GM23338 (cell line): ENCODE measurements around the gene TMEM229A. TPM values are rescaled to one million over a fixed set of nuclear protein-coding genes. Genes with fewer than 3 reads are reported as not detected.

Experiments used
- ATAC-seq: fragments of 200-7000 bp; cut with Tn5 transposase; 3 replicates; pipeline ENCODE4 v1.9.1; 2020
- DNase-seq: peaks from one replicate; pipeline ENCODE4 v3.0.0-alpha.2; 2015; ENCODE audit warnings: low spot score
- H2AFZ ChIP-seq: fragments of 200-600 bp; sonication (generic); 2 replicates; pipeline ENCODE4 v1.8.0; 2016; ENCODE audit warnings: antibody characterized with exemption, mild to moderate bottlenecking, moderate library complexity
- H3F3A ChIP-seq: fragments of 200-600 bp; sonication (generic); replicated peaks from 2 replicates; pipeline ENCODE4 v1.8.0; 2017; ENCODE audit warnings: antibody characterized with exemption, mixed run types, low read depth
- H3K27ac ChIP-seq: fragments of 200-600 bp; sonication (generic); 2 replicates; pipeline ENCODE4 v1.6.1; 2016; ENCODE audit warnings: low read depth
- H3K27me3 ChIP-seq: fragments of 200-600 bp; sonication (generic); 2 replicates; pipeline ENCODE4 v1.8.0; 2016; ENCODE audit warnings: mild to moderate bottlenecking, mixed run types, moderate library complexity; ENCODE audit not compliant: insufficient read depth
- H3K36me3 ChIP-seq: fragments of 200-600 bp; sonication (generic); 2 replicates; pipeline ENCODE4 v1.8.0; 2016; ENCODE audit warnings: mild to moderate bottlenecking; ENCODE audit not compliant: insufficient read depth
- H3K4me1 ChIP-seq: fragments of 200-600 bp; sonication (generic); 2 replicates; pipeline ENCODE4 v1.8.0; 2016; ENCODE audit warnings: mild to moderate bottlenecking, moderate library complexity; ENCODE audit not compliant: insufficient read depth
- H3K4me2 ChIP-seq: fragments of 200-600 bp; sonication (generic); 2 replicates; pipeline ENCODE4 v1.7.1; 2017; ENCODE audit warnings: mixed run types
- H3K4me3 ChIP-seq: fragments of 200-600 bp; sonication (generic); 2 replicates; pipeline ENCODE4 v1.6.1; 2016; ENCODE audit warnings: mixed run types
- H3K79me2 ChIP-seq: fragments of 200-600 bp; sonication (generic); replicated peaks from 2 replicates; pipeline ENCODE4 v1.8.0; 2017; ENCODE audit warnings: mild to moderate bottlenecking; ENCODE audit not compliant: insufficient read depth
- H3K9me2 ChIP-seq: fragments of 200-600 bp; sonication (generic); 2 replicates; pipeline ENCODE4 v1.8.0; 2017; ENCODE audit not compliant: insufficient read depth
- H4K20me1 ChIP-seq: fragments of 200-600 bp; sonication (generic); replicated peaks from 2 replicates; pipeline ENCODE4 v1.8.0; 2017; ENCODE audit warnings: mild to moderate bottlenecking; ENCODE audit not compliant: insufficient read depth
- H3K27ac Mint-ChIP-seq: 2 replicates; pipeline ENCODE4 v1.8.0; 2020; ENCODE audit warnings: inconsistent platforms, mild to moderate bottlenecking, moderate library complexity, mixed read lengths
- H3K27me3 Mint-ChIP-seq: 3 replicates; pipeline ENCODE4 v1.8.0; 2022; ENCODE audit warnings: low read depth, mild to moderate bottlenecking, moderate library complexity, mixed read lengths, inconsistent platforms; ENCODE audit not compliant: insufficient read depth, poor library complexity
- H3K36me3 Mint-ChIP-seq: 3 replicates; pipeline ENCODE4 v1.8.0; 2021; ENCODE audit warnings: low read depth, mild to moderate bottlenecking, inconsistent platforms, moderate library complexity, mixed read lengths
- H3K4me1 Mint-ChIP-seq: 3 replicates; pipeline ENCODE4 v1.8.0; 2020; ENCODE audit warnings: mild to moderate bottlenecking, inconsistent platforms, mixed read lengths
- H3K4me3 Mint-ChIP-seq: 3 replicates; pipeline ENCODE4 v1.8.0; 2021; ENCODE audit warnings: moderate library complexity, mild to moderate bottlenecking, inconsistent platforms, mixed read lengths
- H3K9me3 Mint-ChIP-seq: 3 replicates; pipeline ENCODE4 v1.8.0; 2020; ENCODE audit warnings: moderate library complexity, mild to moderate bottlenecking, inconsistent platforms, mixed read lengths
- CREB1 ChIP-seq: fragments of 250-450 bp; sonication (Bioruptor Pico); IDR thresholded peaks from 2 replicates; pipeline ENCODE4 v1.5.0; 2020; ENCODE audit warnings: low read depth, mild to moderate bottlenecking, moderate library complexity
- CTCF ChIP-seq, 2 experiments: fragments of 200-600 bp in 1 of 2; sonication (generic) in 1 of 2; conservative IDR thresholded peaks; 2 replicates each; pipeline versions ENCODE4 v1.5.1 to v1.6.1; 2016 to 2017; ENCODE audit warnings: antibody characterized with exemption in 2 of 2, low read depth in 2 of 2, mild to moderate bottlenecking in 2 of 2, moderate library complexity in 1 of 2
- ETS1 ChIP-seq: IDR thresholded peaks from 2 replicates; pipeline ENCODE4 v1.6.1; 2016; ENCODE audit warnings: antibody characterized with exemption
- EZH2 ChIP-seq: fragments of 200-600 bp; sonication (generic); IDR thresholded peaks from one replicate; pipeline ENCODE4 v1.8.0; 2017; ENCODE audit warnings: antibody characterized with exemption, mild to moderate bottlenecking, low read depth; ENCODE audit not compliant: unreplicated experiment
- EZH2phosphoT487 ChIP-seq: fragments of 200-600 bp; sonication (generic); IDR thresholded peaks from one replicate; pipeline ENCODE4 v1.8.1; 2018; ENCODE audit warnings: antibody characterized with exemption; ENCODE audit not compliant: unreplicated experiment
- JUNB ChIP-seq: IDR thresholded peaks from one replicate; pipeline ENCODE4 v1.6.1; 2016; ENCODE audit warnings: antibody characterized with exemption; ENCODE audit not compliant: unreplicated experiment
- NANOG ChIP-seq: IDR thresholded peaks from 2 replicates; pipeline ENCODE4 v1.6.1; 2016; ENCODE audit warnings: antibody characterized with exemption, borderline replicate concordance
- POLR2AphosphoS5 ChIP-seq: IDR thresholded peaks from 2 replicates; pipeline ENCODE4 v1.6.1; 2016; ENCODE audit warnings: antibody characterized with exemption, low read depth
- REST ChIP-seq: IDR thresholded peaks from one replicate; pipeline ENCODE4 v1.6.1; 2018; ENCODE audit warnings: antibody characterized with exemption; ENCODE audit not compliant: unreplicated experiment
- STAT1 ChIP-seq: IDR thresholded peaks from one replicate; pipeline ENCODE4 v1.6.1; 2016; ENCODE audit warnings: antibody characterized with exemption; ENCODE audit not compliant: unreplicated experiment
- ZNF114 ChIP-seq: fragments of 250-450 bp; sonication (Bioruptor Pico); IDR thresholded peaks from 2 replicates; pipeline ENCODE4 v1.5.0; 2020; ENCODE audit warnings: mild to moderate bottlenecking, moderate library complexity
- ZNF331 ChIP-seq: fragments of 250-450 bp; sonication (Bioruptor Pico); IDR thresholded peaks from 2 replicates; pipeline ENCODE4 v1.5.0; 2020; ENCODE audit warnings: low read depth, mild to moderate bottlenecking, moderate library complexity
- ZNF462 ChIP-seq: fragments of 250-450 bp; sonication (Bioruptor Pico); IDR thresholded peaks from 2 replicates; pipeline ENCODE4 v1.5.0; 2020; ENCODE audit warnings: mild to moderate bottlenecking, moderate library complexity
- polyA plus RNA-seq: library from polyadenylated mRNA; unstranded; fragments of >200 nt; fragmentation: Nextera tagmentation; extraction: Ambion mirVana; gene quantifications from 2 replicates; pipeline ENCODE4 v1.2.1, GENCODE V29; 2016
- total RNA-seq: library from RNA; depleted of rRNA; stranded (reverse); fragments of >200 nt; shearing (Covaris generic); gene quantifications from 2 replicates; pipeline ENCODE4 v1.2.3, GENCODE V29; 2014

TMEM229A gene
- total and polyA plus RNA-seq, 2 experiments from 2014 or later = 0.63 to 0.80 TPM

GRCh38 chr7:123998921-123999320, 33.9 kb downstream of the TMEM229A start:
- Histone ChIP-seq H3K36me3 (no peaks in the 10 kb centered on the region), H3K4me2 (no peak overlapping the region), H3F3A (no peaks in the 10 kb centered on the region), H2AFZ (no peak overlapping the region), H4K20me1 (no peaks in the 10 kb centered on the region), H3K27me3 (no peaks in the 10 kb centered on the region), H3K9me2 (no peaks in the 10 kb centered on the region; the same call in 1 of the 2 replicates), H3K79me2 (no peaks in the 10 kb centered on the region), H3K4me3 (no peak overlapping the region), H3K27ac (no peak overlapping the region), H3K4me1 (peaks cover 12% of the 10 kb centered on the region; the same call in 1 of the 2 replicates)
- no peak overlapping the region for H3K27ac Mint-ChIP-seq
- no peak for DNase-seq
- ATAC-seq = no peak
- peaks cover 14% of the 10 kb centered on the region for H3K4me1 Mint-ChIP-seq
- peaks cover 16% of the 10 kb centered on the region; the same call in 2 of the 3 replicates for H3K9me3 Mint-ChIP-seq
- no peaks in the 10 kb centered on the region; the same call in 2 of the 3 replicates for H3K36me3 Mint-ChIP-seq
- TF ChIP-seq EZH2phosphoT487 (no peak), ZNF331 (CRISPR knock-in tag) (no peak), REST (no peak), CREB1 (no peak), ETS1 (no peak), ZNF462 (CRISPR knock-in tag) (no peak), EZH2 (no peak), ZNF114 (CRISPR knock-in tag) (no peak), NANOG (no peak), STAT1 (no peak), CTCF (conservative IDR thresholded peaks at IDR 0.05; ENCODE audit: low read depth in 2 of 2) (no peak), JUNB (no peak), POLR2AphosphoS5 (no peak)
- no peak overlapping the region for H3K4me3 Mint-ChIP-seq
- peaks cover 10% of the 10 kb centered on the region for H3K27me3 Mint-ChIP-seq
